ENCODE data around the gene ADARB2. TPM values are rescaled to one million over a fixed set of nuclear protein-coding genes. Genes with fewer than 3 reads are reported as not detected.

Gene ADARB2
- polyA plus RNA-seq, 3 donors, result not detected

GRCh38 chr10:1141701-1142100, 595.6 kb downstream of the ADARB2 start:
- Histone ChIP-seq H3K4me1 (ENCODE audit: control insufficient read depth in 1 of 2, insufficient read depth in 2 of 2, low read length in 2 of 2) (no peaks in the 10 kb centered on the region), H3K27ac (ENCODE audit: low read depth in 1 of 2, low read length in 2 of 2) (no peak overlapping the region), H3K36me3 (replicated peaks in 1 of 2; ENCODE audit: control insufficient read depth in 1 of 2, insufficient read depth in 2 of 2, low read length in 2 of 2) (no peaks in the 10 kb centered on the region), H3K79me2 (ENCODE audit: insufficient read depth, low read length) (no peaks in the 10 kb centered on the region), H3K4me2 (replicated peaks; ENCODE audit: extremely low read depth, low read length, poor library complexity, severe bottlenecking) (no peak overlapping the region), H3K4me3 (replicated peaks in 1 of 3; ENCODE audit: low read depth in 2 of 3, low read length in 3 of 3) (no peak overlapping the region), H4K20me1 (ENCODE audit: insufficient read depth, low read length) (no peaks in the 10 kb centered on the region), H2AFZ (ENCODE audit: insufficient read depth, low read depth, low read length, poor library complexity, severe bottlenecking) (no peak overlapping the region), H3K9me3 (replicated peaks in 1 of 2; ENCODE audit: control insufficient read depth in 1 of 2, insufficient read depth in 1 of 2, low read length in 2 of 2) (peaks cover 10 to 16% of the 10 kb centered on the region in 2 donors), H3K27me3 (ENCODE audit: control insufficient read depth in 2 of 2, insufficient read depth in 2 of 2, low read length in 2 of 2) (no peaks in the 10 kb centered on the region), H3K9ac (ENCODE audit: insufficient read depth, low read length, poor library complexity, severe bottlenecking) (no peak overlapping the region)
- no peaks in the 10 kb centered on the region for H3K36me3 Mint-ChIP-seq
- no peak overlapping the region for H3K27ac Mint-ChIP-seq
- no peak for DNase-seq
- TF ChIP-seq CTCF (IDR thresholded peaks at IDR 0.05), result no peak
- H3K4me1 Mint-ChIP-seq, result no peaks in the 10 kb centered on the region
- H3K9me3 Mint-ChIP-seq, result peaks cover 11 to 30% (median 22%) of the 10 kb centered on the region in 7 donors
- intact Hi-C loops (cut with micrococcal nuclease), result no loop called here
- peak overlapping the region in 1 of 2 donors; percentile 5 for H3K4me3 Mint-ChIP-seq
- WGBS (ENCODE audit: insufficient coverage), result 95% methylated on average over 8 of the region's 11 CpGs
- peaks cover 3 to 11% (median 8%) of the 10 kb centered on the region in 3 donors for H3K27me3 Mint-ChIP-seq (ENCODE audit: low read depth in 3 of 3)

- Histone ChIP-seq H3K4me3 (replicated peaks in 1 of 3; ENCODE audit: low read depth in 2 of 3, low read length in 3 of 3) (no peak overlapping the region), H3K4me1 (ENCODE audit: control insufficient read depth in 1 of 2, insufficient read depth in 2 of 2, low read length in 2 of 2) (no peaks in the 10 kb centered on the region), H2AFZ (ENCODE audit: insufficient read depth, low read depth, low read length, poor library complexity, severe bottlenecking) (no peak overlapping the region), H3K9ac (ENCODE audit: insufficient read depth, low read length, poor library complexity, severe bottlenecking) (no peak overlapping the region), H3K4me2 (replicated peaks; ENCODE audit: extremely low read depth, low read length, poor library complexity, severe bottlenecking) (no peak overlapping the region), H3K36me3 (replicated peaks in 1 of 2; ENCODE audit: control insufficient read depth in 1 of 2, insufficient read depth in 2 of 2, low read length in 2 of 2) (no peaks in the 10 kb centered on the region), H3K27ac (ENCODE audit: low read depth in 1 of 2, low read length in 2 of 2) (no peak overlapping the region), H4K20me1 (ENCODE audit: insufficient read depth, low read length) (no peaks in the 10 kb centered on the region), H3K79me2 (ENCODE audit: insufficient read depth, low read length) (no peaks in the 10 kb centered on the region), H3K9me3 (replicated peaks in 1 of 2; ENCODE audit: control insufficient read depth in 1 of 2, insufficient read depth in 1 of 2, low read length in 2 of 2) (peaks cover 5 to 13% of the 10 kb centered on the region in 2 donors), H3K27me3 (ENCODE audit: control insufficient read depth in 2 of 2, insufficient read depth in 2 of 2, low read length in 2 of 2) (no peaks in the 10 kb centered on the region)
- intact Hi-C loops (cut with micrococcal nuclease), result no loop called here
- no peaks in the 10 kb centered on the region for H3K36me3 Mint-ChIP-seq
- 94% methylated on average over 2 of the region's 7 CpGs for WGBS (ENCODE audit: insufficient coverage)
- H3K4me1 Mint-ChIP-seq, result no peaks in the 10 kb centered on the region
- peaks cover 10 to 25% (median 18%) of the 10 kb centered on the region in 7 donors for H3K9me3 Mint-ChIP-seq
- peak overlapping the region in 1 of 2 donors; percentile 5 for H3K4me3 Mint-ChIP-seq
- no peak for DNase-seq
- H3K27me3 Mint-ChIP-seq (ENCODE audit: low read depth in 3 of 3), result peaks cover under 1 to 11% (median 8%) of the 10 kb centered on the region in 3 donors
- no peak for TF ChIP-seq CTCF (IDR thresholded peaks at IDR 0.05)
- H3K27ac Mint-ChIP-seq, result no peak overlapping the region
These were observed 596.1 kb downstream of the ADARB2 start for GRCh38 chr10:1141261-1141660.
